H1 (cell line): Measurements from ENCODE around the gene GMEB1. TPM values are rescaled to one million over a fixed set of nuclear protein-coding genes. Genes with fewer than 3 reads are reported as not detected.

Source experiments
- CTCF ChIA-PET: fragments of 300-600 bp; sonication (Branson Sonifier 250); formaldehyde crosslinking; loops from one replicate; lab custom pipeline; 2021; ENCODE audit not compliant: partially characterized antibody; lab: Charles Lee
- POLR2A ChIA-PET: fragments of 300-600 bp; sonication (Branson Sonifier 250); formaldehyde crosslinking; loops from one replicate; lab custom pipeline; 2021; ENCODE audit warnings: inconsistent platforms; ENCODE audit not compliant: partially characterized antibody; lab: Charles Lee
- DNase-seq, 2 experiments: peaks; one replicate each; pipeline versions ENCODE4 v3.0.0 to v3.0.0-alpha.2; 2010 to 2022; ENCODE audit warnings: low spot score in 2 of 2, low read depth in 1 of 2, mixed read lengths in 1 of 2
- FAIRE-seq: peaks from 2 replicates; lab custom pipeline; 2011; peaks lifted over from hg19 to GRCh38; lab: Jason Lieb, UNC
- H2AFZ ChIP-seq: 2 replicates; pipeline ENCODE4 v1.8.1; 2012; ENCODE audit warnings: low read length, inconsistent platforms
- H2AK5ac ChIP-seq: 2 replicates; pipeline ENCODE4 v1.6.1; 2013; ENCODE audit warnings: low read depth, low read length
- H2BK120ac ChIP-seq: replicated peaks from 2 replicates; pipeline ENCODE3; 2013; ENCODE audit warnings: low read depth, low read length, inconsistent platforms
- H2BK12ac ChIP-seq: 2 replicates; pipeline ENCODE4 v1.6.1; 2013; ENCODE audit warnings: low read depth, low read length
- H2BK15ac ChIP-seq: 2 replicates; pipeline ENCODE4 v1.6.1; 2013; ENCODE audit warnings: low read length
- H2BK20ac ChIP-seq: 2 replicates; pipeline ENCODE4 v1.6.1; 2013; ENCODE audit warnings: low read length
- H2BK5ac ChIP-seq: 2 replicates; pipeline ENCODE4 v1.6.1; 2013; ENCODE audit warnings: low read depth, low read length
- H3K14ac ChIP-seq: 2 replicates; pipeline ENCODE4 v1.6.1; 2013; ENCODE audit warnings: inconsistent platforms; ENCODE audit not compliant: insufficient read length
- H3K18ac ChIP-seq: 2 replicates; pipeline ENCODE4 v1.6.1; 2013; ENCODE audit warnings: low read length; ENCODE audit errors: extremely low read depth
- H3K23ac ChIP-seq: 2 replicates; pipeline ENCODE4 v1.6.1; 2013; ENCODE audit warnings: inconsistent platforms; ENCODE audit not compliant: insufficient read length
- H3K23me2 ChIP-seq: 2 replicates; pipeline ENCODE4 v1.6.1; 2013; ENCODE audit warnings: low read depth, low read length
- H3K27ac ChIP-seq: 2 replicates; pipeline ENCODE4 v1.6.1; 2011; ENCODE audit warnings: low read depth, low read length, inconsistent platforms
- H3K27me3 ChIP-seq, 4 experiments: replicated peaks in 1 of 4; 1 replicate in 1 of 4; 2 replicates in 3 of 4; pipeline versions ENCODE4 v1.6.1 to v1.8.1; 2011 to 2013; ENCODE audit warnings: low read length in 3 of 4, mild to moderate bottlenecking in 3 of 4, inconsistent platforms in 2 of 4, mixed read lengths in 2 of 4, moderate library complexity in 1 of 4; ENCODE audit not compliant: control insufficient read depth in 3 of 4, insufficient read depth in 3 of 4; ENCODE audit errors: extremely low read depth in 1 of 4
- H3K36me3 ChIP-seq, 4 experiments: 2 replicates each; pipeline versions ENCODE4 v1.6.1 to v1.8.1; 2011 to 2013; ENCODE audit warnings: mild to moderate bottlenecking in 4 of 4, low read length in 3 of 4, moderate library complexity in 2 of 4, control low read depth in 1 of 4, inconsistent platforms in 1 of 4; ENCODE audit not compliant: insufficient read depth in 4 of 4, control insufficient read depth in 2 of 4
- H3K4ac ChIP-seq: replicated peaks from 2 replicates; pipeline ENCODE3; 2013; ENCODE audit warnings: low read length, low read depth, mixed read lengths, inconsistent platforms; ENCODE audit not compliant: insufficient read length
- H3K4me1 ChIP-seq, 4 experiments: replicated peaks in 1 of 4; 1 replicate in 1 of 4; 2 replicates in 3 of 4; pipeline versions ENCODE4 v1.6.1 to v1.8.1; 2011 to 2013; ENCODE audit warnings: low read length in 3 of 4, inconsistent platforms in 2 of 4, mixed read lengths in 1 of 4; ENCODE audit not compliant: insufficient read depth in 4 of 4, control insufficient read depth in 3 of 4
- H3K4me2 ChIP-seq, 2 experiments: 2 replicates each; pipeline versions ENCODE4 v1.6.1 to v1.8.1; 2011 to 2013; ENCODE audit warnings: low read depth in 2 of 2, low read length in 2 of 2, control low read depth in 1 of 2, inconsistent platforms in 1 of 2, mild to moderate bottlenecking in 1 of 2; ENCODE audit not compliant: insufficient read depth in 1 of 2
- H3K4me3 ChIP-seq, 4 experiments: fragments of 200-600, 300-600 bp in 1 of 4; sonication (generic), shearing (Covaris generic), sonication (Bioruptor Twin) in 1 of 4; 2 replicates each; pipeline versions ENCODE4 v1.5.1 to v1.8.1; 2011 to 2016; ENCODE audit warnings: low read length in 4 of 4, low read depth in 3 of 4, control low read depth in 2 of 4, inconsistent platforms in 2 of 4, mild to moderate bottlenecking in 2 of 4, mixed read lengths in 1 of 4, moderate library complexity in 1 of 4; ENCODE audit not compliant: insufficient read depth in 2 of 4; ENCODE audit errors: extremely low read depth in 1 of 4
- H3K56ac ChIP-seq: replicated peaks from 2 replicates; pipeline ENCODE3; 2013; ENCODE audit warnings: low read depth, mild to moderate bottlenecking, mixed read lengths, low read length, inconsistent platforms; ENCODE audit not compliant: insufficient read length
- H3K79me1 ChIP-seq: 2 replicates; pipeline ENCODE4 v1.6.1; 2013; ENCODE audit warnings: low read depth, low read length, control low read depth
- H3K79me2 ChIP-seq, 2 experiments: 2 replicates each; pipeline versions ENCODE4 v1.6.1 to v1.8.1; 2012 to 2013; ENCODE audit warnings: low read length in 2 of 2, mild to moderate bottlenecking in 2 of 2, inconsistent platforms in 1 of 2; ENCODE audit not compliant: insufficient read depth in 2 of 2, control insufficient read depth in 1 of 2
- H3K9ac ChIP-seq, 4 experiments: replicated peaks in 1 of 4; 1 replicate in 1 of 4; 2 replicates in 3 of 4; pipeline versions ENCODE4 v1.6.1 to v1.8.1; 2011 to 2013; ENCODE audit warnings: low read depth in 3 of 4, low read length in 3 of 4, control low read depth in 2 of 4, mild to moderate bottlenecking in 2 of 4, moderate library complexity in 2 of 4, inconsistent platforms in 1 of 4; ENCODE audit errors: extremely low read depth in 1 of 4
- H3K9me3 ChIP-seq, 2 experiments: 2 replicates each; pipeline versions ENCODE4 v1.6.1 to v1.8.1; 2012 to 2013; ENCODE audit warnings: mild to moderate bottlenecking in 2 of 2, moderate library complexity in 2 of 2, control low read depth in 1 of 2, inconsistent platforms in 1 of 2, low read depth in 1 of 2, low read length in 1 of 2, mixed read lengths in 1 of 2; ENCODE audit not compliant: insufficient read depth in 2 of 2
- H4K20me1 ChIP-seq, 2 experiments: replicated peaks in 1 of 2; 2 replicates each; pipeline versions ENCODE3 to v1.8.1; 2011 to 2013; ENCODE audit warnings: inconsistent platforms in 2 of 2, low read length in 2 of 2, mild to moderate bottlenecking in 1 of 2; ENCODE audit not compliant: insufficient read depth in 2 of 2, control insufficient read depth in 1 of 2
- H4K5ac ChIP-seq: 2 replicates; pipeline ENCODE4 v1.6.1; 2013; ENCODE audit warnings: low read length, low read depth, mixed read lengths, inconsistent platforms; ENCODE audit not compliant: insufficient read length
- H4K8ac ChIP-seq: 2 replicates; pipeline ENCODE4 v1.8.0; 2013; ENCODE audit warnings: mild to moderate bottlenecking, moderate library complexity, low read length, inconsistent platforms; ENCODE audit not compliant: insufficient read depth; ENCODE audit errors: extremely low read depth
- H4K91ac ChIP-seq: replicated peaks from 2 replicates; pipeline ENCODE3; 2013; ENCODE audit warnings: low read length, mixed read lengths, inconsistent platforms; ENCODE audit not compliant: insufficient read length
- CBX5 ChIP-seq: fragments of 300-800, 300-1000 bp; sonication (generic); IDR thresholded peaks from 2 replicates; pipeline ENCODE4 v1.7.1; 2016; ENCODE audit warnings: antibody characterized with exemption, low read length, low read depth
- E2F6 ChIP-seq: IDR thresholded peaks from 2 replicates; pipeline ENCODE4 v1.6.1; 2012; ENCODE audit warnings: inconsistent platforms
- HDAC2 ChIP-seq, 2 experiments: fragments of 300-600 bp in 1 of 2; sonication (generic) in 1 of 2; IDR thresholded peaks; 2 replicates each; pipeline ENCODE4 v1.6.1; 2011 to 2012; ENCODE audit warnings: low read depth in 2 of 2, low read length in 2 of 2, mild to moderate bottlenecking in 2 of 2, moderate library complexity in 2 of 2, borderline replicate concordance in 1 of 2, inconsistent platforms in 1 of 2
- KDM1A ChIP-seq: fragments of 200-600, 300-600 bp; sonication (generic); IDR thresholded peaks from 2 replicates; pipeline ENCODE4 v1.7.1; 2016; ENCODE audit warnings: mild to moderate bottlenecking, low read length, borderline replicate concordance
- KDM4A ChIP-seq: IDR thresholded peaks from one replicate; pipeline ENCODE4 v1.7.1; 2012; ENCODE audit warnings: low read depth, mild to moderate bottlenecking, moderate library complexity, low read length, inconsistent platforms; ENCODE audit not compliant: severe bottlenecking
- NANOG ChIP-seq: IDR thresholded peaks from 2 replicates; pipeline ENCODE4 v1.6.1; 2011; ENCODE audit warnings: low read length, low read depth, mild to moderate bottlenecking, inconsistent platforms; ENCODE audit not compliant: insufficient read depth, poor library complexity, severe bottlenecking
- NRF1 ChIP-seq: IDR thresholded peaks from 2 replicates; pipeline ENCODE4 v1.6.1; 2011; ENCODE audit warnings: mild to moderate bottlenecking, low read depth, low read length, improper control_type of control experiment
- POLR2A ChIP-seq, 2 experiments: IDR thresholded peaks; 1 replicate in 1 of 2; 2 replicates in 1 of 2; pipeline ENCODE4 v1.6.1; 2011; ENCODE audit warnings: low read depth in 2 of 2, low read length in 2 of 2, mild to moderate bottlenecking in 2 of 2; ENCODE audit errors: control extremely low read depth in 1 of 2
- SP1 ChIP-seq: IDR thresholded peaks from 2 replicates; pipeline ENCODE4 v1.6.1; 2011; ENCODE audit warnings: low read depth, low read length
- SP4 ChIP-seq: IDR thresholded peaks from 2 replicates; pipeline ENCODE4 v1.6.1; 2012; ENCODE audit warnings: low read length, inconsistent platforms
- TAF7 ChIP-seq: optimal IDR thresholded peaks from 2 replicates; pipeline ENCODE3; 2011; ENCODE audit warnings: low read depth, mild to moderate bottlenecking, inconsistent platforms, low read length, moderate library complexity, borderline replicate concordance
- USF2 ChIP-seq: IDR thresholded peaks from 2 replicates; pipeline ENCODE4 v1.6.1; 2011; ENCODE audit warnings: low read length, improper control_type of control experiment
- WGBS, 2 experiments: shearing (Covaris generic) in 1 of 2; methylation state at CpG; one replicate each; pipeline versions ENCODE4 v1.1.6 to v1.1.7; 2013 to 2015; ENCODE audit warnings: low lambda C conversion rate in 2 of 2, mixed read lengths in 2 of 2, inconsistent platforms in 1 of 2, low coverage in 1 of 2, missing lambda C conversion rate in 1 of 2; ENCODE audit not compliant: insufficient replicate concordance in 2 of 2, insufficient coverage in 1 of 2, insufficient read length in 1 of 2; ENCODE audit errors: extremely low coverage in 1 of 2, missing lambda C conversion rate in 1 of 2; 5-methylcytosine and 5-hydroxymethylcytosine counted together
- polyA plus RNA-seq, 7 experiments: library from polyadenylated mRNA; depleted of rRNA in 3 of 7; stranded (reverse) in 5 of 7; unstranded in 2 of 7; fragments of >200 nt in 5 of 7; fragments of 200-250 nt in 2 of 7; gene quantifications; 1 replicate in 5 of 7; 2 replicates in 1 of 7; 4 replicates in 1 of 7; pipeline versions ENCODE4 v1.2.1 to v1.2.3, GENCODE V29; 2011 to 2013; ENCODE audit warnings: missing spikeins in 2 of 7, mixed read lengths in 2 of 7
- total RNA-seq: library from RNA; stranded (reverse); fragmentation: NEBNext Ultra II Directional; extraction: Animal tissue kit (Norgen Biotek cat#: 25700); gene quantifications from 2 replicates; pipeline ENCODE4 v1.2.1, GENCODE V29; 2021

The GMEB1 gene
- total and polyA plus RNA-seq, 2 of the 8 experiments (the other 6 are each of a cell fraction or from before 2014, with no cell fraction given), result 13.3 to 26.2 TPM

GRCh38 chr1:28718166-28718565 is 49.6 kb downstream of the GMEB1 start:
- Histone ChIP-seq H2AFZ (no peak overlapping the region), H2BK5ac (no peak overlapping the region), H2BK15ac (no peak overlapping the region), H3K14ac (no peak overlapping the region), H2BK20ac (no peak overlapping the region), H3K79me2 (no peaks in the 10 kb centered on the region), H2BK120ac (no peak overlapping the region), H2AK5ac (no peak overlapping the region), H3K4me1 (no peaks in the 10 kb centered on the region), H3K4me2 (no peak overlapping the region), H4K5ac (no peak overlapping the region), H3K23ac (no peak overlapping the region), H4K91ac (no peak overlapping the region), H3K18ac (no peak overlapping the region), H3K27ac (no peak overlapping the region), H3K79me1 (no peaks in the 10 kb centered on the region), H3K9ac (no peak overlapping the region), H4K8ac (no peak overlapping the region), H3K4ac (no peak overlapping the region), H4K20me1 (peaks cover 0 to 1% of the 10 kb centered on the region in 2 experiments), H3K4me3 (no peak overlapping the region), H3K56ac (no peak overlapping the region), H3K23me2 (no peaks in the 10 kb centered on the region), H3K36me3 (peaks cover 5 to 19% (median 14%) of the 10 kb centered on the region in 4 experiments; a peak in 7 of 8 replicates), H3K27me3 (no peaks in the 10 kb centered on the region), H3K9me3 (no peaks in the 10 kb centered on the region), H2BK12ac (no peak overlapping the region)
- DNase-seq, result no peak
- ChIA-PET POLR2A (interaction anchor here (1.2 to 13.5 kb wide), 5 partner anchors 21 to 70 kb away, joined by 3 to 185 read pairs (median 5); partner anchors contain the start of genes RNU11 and YTHDF2), CTCF (interaction anchor here (1.0 to 1.2 kb wide), 3 partner anchors 9 to 46 kb away, joined by 3 to 5 read pairs (median 5); no protein-coding TSS in a partner anchor)
- no peak for FAIRE-seq
- 84% methylated on average over 1 of the region's 1 CpG; no CpG with 5 or more reads in 1 of the 2 experiments for WGBS, 2 experiments
- no peak for TF ChIP-seq POLR2A (IDR thresholded peaks at IDR 0.05; ENCODE audit: control extremely low read depth in 1 of 2, low read depth in 2 of 2, low read length in 2 of 2)
- TF ChIP-seq HDAC2 (IDR thresholded peaks at IDR 0.05; ENCODE audit: borderline replicate concordance in 1 of 2, low read depth in 2 of 2, low read length in 2 of 2), result no peak
- TF ChIP-seq CBX5, result no peak
- TF ChIP-seq NANOG, result no peak
- no peak for TF ChIP-seq SP1
- TF ChIP-seq TAF7, result no peak
- no peak for TF ChIP-seq NRF1
- no peak for TF ChIP-seq KDM1A
- TF ChIP-seq USF2, result no peak
- TF ChIP-seq KDM4A, result no peak
- TF ChIP-seq SP4, result no peak
- TF ChIP-seq E2F6, result no peak
